Parathyroid adenoma (tissue), 2 donors: ENCODE results near the gene YBX3.
A peak's percentile ranks its signal among the peaks of the same experiment; 100 is the strongest.

Experiments
- H2AFZ ChIP-seq: fragments of 300-600 bp; sonication (generic); one replicate; pipeline ENCODE4 v1.7.0; 2017; ENCODE audit warnings: antibody characterized with exemption, mild to moderate bottlenecking
- H3K27ac ChIP-seq: fragments of 300-600 bp; sonication (generic); one replicate; pipeline ENCODE4 v1.7.0; 2017
- H3K27me3 ChIP-seq: fragments of 300-600 bp; sonication (generic); one replicate; pipeline ENCODE4 v1.7.0; 2017; ENCODE audit warnings: low read length; ENCODE audit not compliant: control insufficient read depth, insufficient read depth
- H3K36me3 ChIP-seq: fragments of 300-600 bp; sonication (generic); one replicate; pipeline ENCODE4 v1.7.0; 2017; ENCODE audit warnings: low read length; ENCODE audit not compliant: control insufficient read depth, insufficient read depth
- H3K4me1 ChIP-seq: fragments of 300-600 bp; sonication (generic); one replicate; pipeline ENCODE4 v1.7.0; 2017; ENCODE audit warnings: control low read depth
- H3K4me2 ChIP-seq: fragments of 300-600 bp; sonication (generic); one replicate; pipeline ENCODE4 v1.7.0; 2017; ENCODE audit warnings: low read length
- H3K4me3 ChIP-seq: fragments of 300-600 bp; sonication (generic); one replicate; pipeline ENCODE4 v1.7.0; 2017; ENCODE audit warnings: low read depth, low read length
- H3K79me2 ChIP-seq: fragments of 300-600 bp; sonication (generic); one replicate; pipeline ENCODE4 v1.7.0; 2017; ENCODE audit warnings: control low read depth
- H3K9ac ChIP-seq: fragments of 300-600 bp; sonication (generic); one replicate; pipeline ENCODE4 v1.7.0; 2017; ENCODE audit warnings: mild to moderate bottlenecking
- H3K9me3 ChIP-seq: fragments of 300-600 bp; sonication (generic); one replicate; pipeline ENCODE4 v1.7.0; 2017; ENCODE audit warnings: low read length; ENCODE audit not compliant: control insufficient read depth
- CTCF ChIP-seq: fragments of 300-600 bp; sonication (generic); IDR thresholded peaks from one replicate; pipeline ENCODE4 v1.7.0; 2017; ENCODE audit warnings: antibody characterized with exemption, mild to moderate bottlenecking
- donor health status: primary hyperparathyroidism.

The YBX3 gene

GRCh38 chr12:10720974-10721650 is 2.0 kb downstream of the YBX3 start:
- no peak for TF ChIP-seq CTCF
- no peaks in the 10 kb centered on the region for H3K36me3 ChIP-seq
- H3K4me2 ChIP-seq: peak overlapping the region; percentile 90
- no peaks in the 10 kb centered on the region for H3K9me3 ChIP-seq
- H3K27me3 ChIP-seq: no peaks in the 10 kb centered on the region
- peaks cover 16% of the 10 kb centered on the region for H3K79me2 ChIP-seq
- peak overlapping the region; percentile 90 for H2AFZ ChIP-seq
- peaks cover 8% of the 10 kb centered on the region for H3K4me1 ChIP-seq
- H3K27ac ChIP-seq: peak overlapping the region; percentile 83
- H3K9ac ChIP-seq: no peak overlapping the region
- peak overlapping the region; percentile 72 for H3K4me3 ChIP-seq

- Histone ChIP-seq H3K4me1 (peaks cover 8% of the 10 kb centered on the region), H3K27me3 (no peaks in the 10 kb centered on the region), H3K79me2 (peaks cover 16% of the 10 kb centered on the region), H3K27ac (no peak overlapping the region), H3K4me2 (no peak overlapping the region), H3K9ac (no peak overlapping the region), H2AFZ (no peak overlapping the region), H3K4me3 (no peak overlapping the region), H3K9me3 (no peaks in the 10 kb centered on the region), H3K36me3 (no peaks in the 10 kb centered on the region)
- no peak for TF ChIP-seq CTCF
Observed at GRCh38 chr12:10719482-10719881, 3.6 kb downstream of the YBX3 start.

GRCh38 chr12:10718279-10718821 is 4.8 kb downstream of the YBX3 start:
- H3K9ac ChIP-seq: no peak overlapping the region
- no peak overlapping the region for H2AFZ ChIP-seq
- no peaks in the 10 kb centered on the region for H3K36me3 ChIP-seq
- H3K27me3 ChIP-seq: no peaks in the 10 kb centered on the region
- H3K9me3 ChIP-seq: no peaks in the 10 kb centered on the region
- TF ChIP-seq CTCF: no peak
- H3K4me2 ChIP-seq: no peak overlapping the region
- no peak overlapping the region for H3K4me3 ChIP-seq
- H3K27ac ChIP-seq: no peak overlapping the region
- peaks cover 8% of the 10 kb centered on the region for H3K4me1 ChIP-seq
- peaks cover 14% of the 10 kb centered on the region for H3K79me2 ChIP-seq

GRCh38 chr12:10717410-10717809 is 5.7 kb downstream of the YBX3 start:
- Histone ChIP-seq H3K79me2 (peaks cover 14% of the 10 kb centered on the region), H3K36me3 (no peaks in the 10 kb centered on the region), H3K9ac (no peak overlapping the region), H3K4me3 (no peak overlapping the region), H3K4me2 (no peak overlapping the region), H3K27me3 (no peaks in the 10 kb centered on the region), H3K27ac (no peak overlapping the region), H3K4me1 (peaks cover 8% of the 10 kb centered on the region), H2AFZ (no peak overlapping the region), H3K9me3 (no peaks in the 10 kb centered on the region)
- no peak for TF ChIP-seq CTCF
